DND-41 (cell line): Measurements from ENCODE around the gene GAS5.

Experiments used
- EZH2 ChIP-seq: IDR thresholded peaks from 3 replicates; pipeline ENCODE4 v1.6.1; 2012; ENCODE audit warnings: borderline replicate concordance, low read depth, mild to moderate bottlenecking, moderate library complexity, low read length, inconsistent platforms; ENCODE audit not compliant: severe bottlenecking
- TF ChIP-seq, protein P1 (sequence below): IDR thresholded peaks from 2 replicates; pipeline ENCODE4 v1.5.1; 2012; ENCODE audit warnings: borderline replicate concordance, low read length, moderate library complexity, mild to moderate bottlenecking; ENCODE audit not compliant: poor library complexity, severe bottlenecking; ENCODE audit errors: extremely low read depth

DNA sequence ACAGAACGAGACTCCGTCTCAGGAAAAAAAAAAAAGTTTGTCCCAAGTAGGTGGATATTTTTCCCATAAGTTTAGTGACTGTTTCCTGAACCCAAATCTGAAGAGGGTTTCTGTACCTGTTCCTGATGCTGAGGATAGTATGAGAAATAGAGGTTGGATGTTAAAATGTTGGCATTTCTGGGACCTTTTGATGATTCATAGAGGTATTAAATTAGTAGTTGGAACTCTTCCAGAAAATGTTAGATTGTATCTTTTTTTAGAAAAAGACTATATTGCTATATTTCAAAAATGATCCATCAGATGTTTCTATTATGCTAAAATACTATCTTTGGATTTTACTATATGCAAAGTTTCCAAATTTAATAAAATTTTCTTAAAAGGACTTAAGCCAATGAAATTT lies 40.2 kb downstream of the GAS5 start:
- TF ChIP-seq, protein P1, sequence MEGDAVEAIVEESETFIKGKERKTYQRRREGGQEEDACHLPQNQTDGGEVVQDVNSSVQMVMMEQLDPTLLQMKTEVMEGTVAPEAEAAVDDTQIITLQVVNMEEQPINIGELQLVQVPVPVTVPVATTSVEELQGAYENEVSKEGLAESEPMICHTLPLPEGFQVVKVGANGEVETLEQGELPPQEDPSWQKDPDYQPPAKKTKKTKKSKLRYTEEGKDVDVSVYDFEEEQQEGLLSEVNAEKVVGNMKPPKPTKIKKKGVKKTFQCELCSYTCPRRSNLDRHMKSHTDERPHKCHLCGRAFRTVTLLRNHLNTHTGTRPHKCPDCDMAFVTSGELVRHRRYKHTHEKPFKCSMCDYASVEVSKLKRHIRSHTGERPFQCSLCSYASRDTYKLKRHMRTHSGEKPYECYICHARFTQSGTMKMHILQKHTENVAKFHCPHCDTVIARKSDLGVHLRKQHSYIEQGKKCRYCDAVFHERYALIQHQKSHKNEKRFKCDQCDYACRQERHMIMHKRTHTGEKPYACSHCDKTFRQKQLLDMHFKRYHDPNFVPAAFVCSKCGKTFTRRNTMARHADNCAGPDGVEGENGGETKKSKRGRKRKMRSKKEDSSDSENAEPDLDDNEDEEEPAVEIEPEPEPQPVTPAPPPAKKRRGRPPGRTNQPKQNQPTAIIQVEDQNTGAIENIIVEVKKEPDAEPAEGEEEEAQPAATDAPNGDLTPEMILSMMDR, result no peak
- TF ChIP-seq EZH2, result no peak
